ENCODE data around the gene MYRIP.

MYRIP gene

GRCh38 chr3:40178012-40178594, 368.7 kb downstream of the MYRIP start:
- in situ Hi-C loops (cut with MboI; ENCODE audit: low sequenced_read_pairs), result no loop called here

DNA sequence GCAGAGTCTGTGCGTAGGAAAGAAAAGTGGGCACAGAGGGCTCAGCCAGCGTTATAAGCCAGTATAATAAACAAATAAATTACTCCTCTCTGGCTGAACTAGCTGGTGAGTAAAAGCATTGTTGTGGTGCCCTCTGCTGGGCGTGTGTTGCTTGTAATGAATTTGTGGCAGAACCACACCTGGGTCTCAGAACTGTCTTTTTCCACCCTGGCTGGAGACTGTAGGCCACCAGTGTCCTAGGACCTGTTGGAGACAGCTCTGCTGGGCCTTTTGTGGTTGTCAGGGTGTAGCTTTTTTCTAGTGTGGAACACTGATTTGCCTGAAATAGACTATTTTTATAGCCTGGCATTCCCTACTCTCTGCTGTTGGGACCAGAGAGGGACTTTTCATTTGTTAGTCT, 369.6 kb downstream of the MYRIP start:
- in situ Hi-C loops (cut with MboI; ENCODE audit: low sequenced_read_pairs), result no loop called here

DNA sequence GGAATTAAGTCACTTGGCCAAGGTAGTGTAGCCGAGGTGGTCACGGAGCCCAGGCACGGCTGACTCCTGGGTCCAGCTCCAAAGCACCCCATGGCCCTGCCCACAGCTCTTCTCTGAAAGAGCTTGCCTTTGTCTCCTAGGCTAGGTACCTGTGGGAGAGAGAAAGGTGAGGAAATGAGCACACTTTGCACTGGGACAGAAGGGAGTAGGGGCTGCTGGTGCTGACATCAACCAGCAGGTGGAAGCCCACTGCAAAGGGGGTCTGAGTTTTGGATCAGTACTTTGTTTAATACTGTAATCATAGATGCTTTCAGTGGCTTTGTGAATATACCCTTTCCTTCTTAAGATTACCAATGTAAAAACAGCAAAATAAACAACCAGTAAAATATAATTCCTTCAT, 371.8 kb downstream of the MYRIP start:
- in situ Hi-C loops (cut with MboI; ENCODE audit: low sequenced_read_pairs), result no loop called here

- in situ Hi-C loops (cut with MboI; ENCODE audit: low sequenced_read_pairs), result no loop called here
These were observed 375.8 kb downstream of the MYRIP start for GRCh38 chr3:40185029-40185695.

DNA sequence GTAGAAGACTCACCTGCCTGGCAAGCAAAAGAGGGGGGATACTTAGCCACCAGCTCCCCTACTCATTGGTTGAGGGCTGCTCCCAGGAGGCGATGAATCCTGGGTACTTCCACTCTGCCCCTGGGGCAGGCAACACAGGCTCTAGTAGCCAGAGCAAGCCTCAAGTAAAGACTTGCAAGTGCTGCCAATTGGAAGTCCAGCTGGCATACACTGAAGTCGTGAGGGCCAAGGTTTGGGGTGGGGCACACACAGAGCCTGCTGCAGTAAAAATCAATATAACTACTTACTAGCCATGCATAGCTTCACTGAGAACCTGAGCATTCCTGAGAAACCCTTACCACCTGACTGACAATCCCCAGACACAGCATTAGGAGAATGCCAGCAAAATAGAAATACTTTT, 377.1 kb downstream of the MYRIP start:
- in situ Hi-C loops (cut with MboI; ENCODE audit: low sequenced_read_pairs), result no loop called here

GRCh38 chr3:40187945-40188344, 378.5 kb downstream of the MYRIP start:
- in situ Hi-C loops (cut with MboI; ENCODE audit: low sequenced_read_pairs), result no loop called here

- in situ Hi-C loops (cut with MboI; ENCODE audit: low sequenced_read_pairs), result no loop called here
These were observed 379.7 kb downstream of the MYRIP start for GRCh38 chr3:40189118-40189517.

DNA sequence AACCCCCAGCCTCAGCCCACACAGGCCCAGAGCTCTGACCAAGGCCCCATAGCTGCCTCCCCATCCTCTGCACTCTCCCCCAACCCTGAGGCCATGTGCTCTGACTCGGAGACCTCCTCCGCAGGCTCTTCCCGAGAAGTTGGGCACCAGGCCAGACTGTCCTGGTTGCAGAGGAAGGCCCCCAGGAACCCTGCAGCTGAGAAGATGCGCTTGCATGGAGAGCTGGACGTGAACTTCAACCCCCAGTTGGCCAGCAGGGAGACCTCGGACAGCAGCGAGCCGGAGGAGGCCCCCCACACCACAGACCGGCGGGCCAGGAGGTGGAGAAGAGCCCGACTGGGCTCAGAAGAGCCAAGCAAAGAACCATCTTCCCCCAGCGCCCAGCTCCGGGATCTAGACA, 380.6 kb downstream of the MYRIP start:
- in situ Hi-C loops (cut with MboI; ENCODE audit: low sequenced_read_pairs), result loop anchor here (10.0 kb wide), 1 partner anchor 125 kb away; no protein-coding TSS in a partner anchor

DNA sequence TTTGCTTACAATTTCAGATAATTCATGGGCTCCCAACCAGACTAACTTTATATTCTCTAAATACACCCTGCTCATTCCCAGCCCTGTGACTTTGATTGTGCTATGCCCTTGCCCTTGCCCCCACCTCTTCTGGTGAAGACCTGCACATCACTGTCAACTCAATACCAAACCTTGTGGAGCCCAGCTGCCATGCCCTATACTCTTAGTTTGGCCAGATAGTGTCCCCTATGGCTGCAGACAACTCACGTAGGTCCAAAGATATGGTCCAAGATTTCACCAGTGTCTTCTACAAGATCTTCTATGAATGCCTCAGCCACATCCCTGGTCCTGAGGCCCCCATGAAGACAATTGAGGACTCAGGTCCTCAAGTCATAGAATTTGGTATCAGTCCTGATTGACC, 381.8 kb downstream of the MYRIP start:
- in situ Hi-C loops (cut with MboI; ENCODE audit: low sequenced_read_pairs), result loop anchor here (10.0 kb wide), 1 partner anchor 124 kb away; no protein-coding TSS in a partner anchor

GRCh38 chr3:40191850-40192448, 382.5 kb downstream of the MYRIP start:
- in situ Hi-C loops (cut with MboI; ENCODE audit: low sequenced_read_pairs), result loop anchor here (10.0 kb wide), 1 partner anchor 123 kb away; no protein-coding TSS in a partner anchor

- in situ Hi-C loops (cut with MboI; ENCODE audit: low sequenced_read_pairs), result loop anchor here (10.0 kb wide), 1 partner anchor 122 kb away; no protein-coding TSS in a partner anchor
These were observed 383.2 kb downstream of the MYRIP start for GRCh38 chr3:40192628-40193027.

DNA sequence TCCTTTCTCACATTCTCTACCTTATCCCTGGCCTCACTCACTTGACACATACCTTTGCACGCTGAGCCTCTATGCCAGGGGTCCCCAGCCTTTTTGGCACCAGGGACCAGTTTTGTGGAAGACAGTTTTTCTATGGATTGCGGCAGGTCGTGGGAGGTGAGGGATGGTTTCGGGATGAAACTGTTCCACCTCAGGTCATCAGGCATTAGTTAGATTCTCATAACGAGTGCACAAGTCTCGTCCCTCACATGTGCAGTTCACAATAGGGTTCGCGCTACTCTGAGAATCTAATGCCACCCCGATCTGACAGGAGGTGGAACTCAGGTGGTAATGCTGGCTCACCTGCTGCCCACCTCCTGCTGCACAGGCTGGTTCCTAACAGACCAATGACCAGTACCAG, 387.6 kb downstream of the MYRIP start:
- in situ Hi-C loops (cut with MboI; ENCODE audit: low sequenced_read_pairs), result loop anchor here (10.0 kb wide), 1 partner anchor 118 kb away; no protein-coding TSS in a partner anchor

GRCh38 chr3:40200692-40201316, 391.4 kb downstream of the MYRIP start:
- in situ Hi-C loops (cut with MboI; ENCODE audit: low sequenced_read_pairs), result no loop called here

- in situ Hi-C loops (cut with MboI; ENCODE audit: low sequenced_read_pairs), result no loop called here
These were observed 392.4 kb downstream of the MYRIP start for GRCh38 chr3:40201770-40202169.

DNA sequence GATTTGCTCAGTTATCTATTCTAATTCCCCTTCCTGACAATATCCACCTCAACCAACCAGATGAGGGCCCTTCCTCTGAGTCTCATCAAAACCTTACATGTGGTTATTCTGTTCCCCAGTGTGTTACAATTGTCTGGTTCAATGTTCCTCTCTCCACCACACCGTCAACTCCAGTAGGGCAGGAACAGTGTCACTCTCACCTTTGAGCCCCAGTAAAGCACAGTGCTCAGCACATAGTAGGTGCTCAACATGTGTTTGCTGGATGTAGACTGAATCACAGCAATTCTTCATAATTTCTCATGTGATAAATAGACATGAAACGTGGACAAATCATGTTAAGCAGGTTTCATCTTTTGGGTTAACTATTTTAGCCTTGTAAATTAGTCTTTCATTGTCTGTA, 397.1 kb downstream of the MYRIP start:
- in situ Hi-C loops (cut with MboI; ENCODE audit: low sequenced_read_pairs), result no loop called here

GRCh38 chr3:40207796-40208195, 398.4 kb downstream of the MYRIP start:
- in situ Hi-C loops (cut with MboI; ENCODE audit: low sequenced_read_pairs), result no loop called here

DNA sequence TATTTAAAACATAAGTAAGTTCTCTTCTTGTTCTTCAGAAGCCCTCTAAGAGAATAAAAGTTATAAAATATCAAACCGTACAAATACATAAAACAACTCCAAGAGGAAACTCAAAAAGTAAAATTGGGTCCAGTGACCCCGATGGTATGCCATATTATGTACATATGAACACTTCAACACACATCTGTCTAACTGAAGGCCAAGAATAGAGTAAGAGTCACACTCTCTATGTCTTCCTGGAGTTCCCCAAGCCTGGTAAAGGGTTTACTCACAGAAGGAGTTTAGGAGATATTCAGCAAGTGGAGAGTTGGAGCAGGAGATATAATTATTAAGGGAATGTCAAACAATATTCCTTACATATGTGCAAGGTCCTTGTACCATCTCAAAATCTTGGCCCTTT, 398.8 kb downstream of the MYRIP start:
- in situ Hi-C loops (cut with MboI; ENCODE audit: low sequenced_read_pairs), result no loop called here

GRCh38 chr3:40211579-40211978, 402.2 kb downstream of the MYRIP start:
- in situ Hi-C loops (cut with MboI; ENCODE audit: low sequenced_read_pairs), result no loop called here

- in situ Hi-C loops (cut with MboI; ENCODE audit: low sequenced_read_pairs), result no loop called here
These were observed 404.1 kb downstream of the MYRIP start for GRCh38 chr3:40213556-40213955.

DNA sequence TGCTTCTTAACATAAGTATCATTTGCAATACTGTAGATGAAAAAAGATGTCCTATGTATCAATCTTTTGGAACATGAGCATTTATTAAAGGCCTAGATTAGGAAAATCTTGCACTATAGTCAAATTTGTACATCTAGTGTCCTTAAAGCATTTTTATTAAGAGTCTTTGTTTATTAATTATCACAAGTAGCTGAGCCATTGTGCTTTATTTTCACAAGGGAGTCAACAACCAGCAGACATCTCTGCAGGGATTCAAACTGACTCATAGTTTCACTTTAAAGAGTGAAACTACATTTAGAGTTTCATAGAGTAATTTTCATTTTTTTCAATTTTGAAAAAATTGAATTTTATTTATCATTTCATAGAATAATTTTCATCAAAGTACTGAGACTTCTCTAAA, 405.6 kb downstream of the MYRIP start:
- in situ Hi-C loops (cut with MboI; ENCODE audit: low sequenced_read_pairs), result no loop called here

DNA sequence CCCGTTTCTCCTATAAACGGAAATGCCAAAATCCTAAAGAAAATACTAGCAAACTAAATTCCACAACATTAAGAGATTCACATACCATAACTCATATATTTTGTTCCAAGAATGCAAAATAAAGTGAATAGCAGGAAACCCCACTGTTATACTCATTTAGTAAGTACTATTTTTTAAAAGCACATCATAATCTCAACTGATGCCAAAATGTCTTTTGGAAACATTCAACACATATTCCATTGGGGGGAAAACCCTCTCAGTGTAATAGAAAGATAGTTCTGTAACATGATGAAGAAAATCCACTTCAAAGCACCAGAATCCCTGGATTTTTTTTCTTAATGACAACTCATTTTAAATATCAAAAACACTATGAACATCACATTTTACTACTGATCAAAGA, 407.1 kb downstream of the MYRIP start:
- in situ Hi-C loops (cut with MboI; ENCODE audit: low sequenced_read_pairs), result no loop called here

GRCh38 chr3:40223856-40224255, 414.4 kb downstream of the MYRIP start:
- in situ Hi-C loops (cut with MboI; ENCODE audit: low sequenced_read_pairs), result no loop called here

Measured in HL-60/S4 treated with retinoic acid at 250 ng/mL for 4 days and 3 days (cell line).